ENCODE results near the gene GUCA2A. TPM values are rescaled to one million over a fixed set of nuclear protein-coding genes. Genes with fewer than 3 reads are reported as not detected.

The GUCA2A gene
- polyA plus RNA-seq, 1 of the 3 experiments (the other 2 are of a cell fraction), result not detected

GRCh38 chr1:42137766-42138165 lies 26.8 kb downstream of the GUCA2A start:
- TF ChIP-seq RCOR1 (IDR thresholded peaks at IDR 0.05; ENCODE audit: low read length) (no peak), RAD21 (IDR thresholded peaks at IDR 0.05; ENCODE audit: low read length) (no peak), ELF1 (IDR thresholded peaks at IDR 0.05) (no peak), TCF12 (IDR thresholded peaks at IDR 0.05) (no peak), FOXM1 (IDR thresholded peaks at IDR 0.05; ENCODE audit: low read depth) (no peak), USF2 (IDR thresholded peaks at IDR 0.05; ENCODE audit: borderline replicate concordance, low read depth, low read length) (no peak), TAF1 (IDR thresholded peaks at IDR 0.05; ENCODE audit: borderline replicate concordance, low read depth, low read length) (no peak), FOXJ3 (CRISPR knock-in tag; IDR thresholded peaks at IDR 0.05) (no peak), SMC3 (IDR thresholded peaks at IDR 0.05; ENCODE audit: low read depth, low read length) (no peak), EZH2phosphoT487 (IDR thresholded peaks at IDR 0.05; ENCODE audit: borderline replicate concordance, low read depth) (no peak), RFX5 (IDR thresholded peaks at IDR 0.05; ENCODE audit: low read length) (no peak), NFIC (IDR thresholded peaks at IDR 0.05; ENCODE audit: borderline replicate concordance) (no peak), TEAD4 (IDR thresholded peaks at IDR 0.05; ENCODE audit: borderline replicate concordance, insufficient read depth) (no peak), SIN3A (IDR thresholded peaks at IDR 0.05; ENCODE audit: borderline replicate concordance, low read depth, low read length) (no peak), YY1 (IDR thresholded peaks at IDR 0.05; ENCODE audit: low read depth) (no peak)
- TF ChIP-seq, protein P1, sequence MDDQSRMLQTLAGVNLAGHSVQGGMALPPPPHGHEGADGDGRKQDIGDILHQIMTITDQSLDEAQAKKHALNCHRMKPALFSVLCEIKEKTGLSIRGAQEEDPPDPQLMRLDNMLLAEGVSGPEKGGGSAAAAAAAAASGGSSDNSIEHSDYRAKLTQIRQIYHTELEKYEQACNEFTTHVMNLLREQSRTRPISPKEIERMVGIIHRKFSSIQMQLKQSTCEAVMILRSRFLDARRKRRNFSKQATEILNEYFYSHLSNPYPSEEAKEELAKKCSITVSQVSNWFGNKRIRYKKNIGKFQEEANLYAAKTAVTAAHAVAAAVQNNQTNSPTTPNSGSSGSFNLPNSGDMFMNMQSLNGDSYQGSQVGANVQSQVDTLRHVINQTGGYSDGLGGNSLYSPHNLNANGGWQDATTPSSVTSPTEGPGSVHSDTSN (IDR thresholded peaks at IDR 0.05), result no peak
- TF ChIP-seq, protein P2, sequence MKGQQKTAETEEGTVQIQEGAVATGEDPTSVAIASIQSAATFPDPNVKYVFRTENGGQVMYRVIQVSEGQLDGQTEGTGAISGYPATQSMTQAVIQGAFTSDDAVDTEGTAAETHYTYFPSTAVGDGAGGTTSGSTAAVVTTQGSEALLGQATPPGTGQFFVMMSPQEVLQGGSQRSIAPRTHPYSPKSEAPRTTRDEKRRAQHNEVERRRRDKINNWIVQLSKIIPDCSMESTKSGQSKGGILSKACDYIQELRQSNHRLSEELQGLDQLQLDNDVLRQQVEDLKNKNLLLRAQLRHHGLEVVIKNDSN (IDR thresholded peaks at IDR 0.05; ENCODE audit: borderline replicate concordance, low read depth), result no peak
- Histone ChIP-seq H3K4me1 (ENCODE audit: control insufficient read depth in 1 of 2, insufficient read depth in 2 of 2, low read depth in 1 of 2, low read length in 1 of 2) (no peaks in the 10 kb centered on the region), H3K9me2 (no peaks in the 10 kb centered on the region), H3K36me3 (replicated peaks in 1 of 2; ENCODE audit: control insufficient read depth in 1 of 2, insufficient read depth in 2 of 2, low read length in 1 of 2) (no peaks in the 10 kb centered on the region), H3K27ac (ENCODE audit: low read depth in 2 of 2, low read length in 1 of 2) (no peak overlapping the region), H3K4me2 (no peak overlapping the region), H3K9ac (no peak overlapping the region), H3K79me2 (ENCODE audit: insufficient read depth) (no peaks in the 10 kb centered on the region), H4K20me1 (ENCODE audit: insufficient read depth) (no peaks in the 10 kb centered on the region), H3K9me3 (no peaks in the 10 kb centered on the region), H3F3A (replicated peaks; ENCODE audit: insufficient read depth) (no peaks in the 10 kb centered on the region), H2AFZ (ENCODE audit: low read depth) (no peak overlapping the region), H3K4me3 (ENCODE audit: low read depth in 2 of 2, low read length in 1 of 2) (no peak overlapping the region), H3K27me3 (ENCODE audit: insufficient read depth) (peaks cover 12% of the 10 kb centered on the region; the same call in 1 of the 2 replicates)
- CTCF ChIA-PET, result interaction anchor here (1.2 to 4.3 kb wide), 3 partner anchors 10 to 621 kb away, joined by 4 to 15 read pairs (median 13); no protein-coding TSS in a partner anchor
- WGBS (ENCODE audit: low lambda C conversion rate), result 71% methylated on average over 9 of the region's 10 CpGs
- POLR2A ChIA-PET, result no interaction called here
- no peak for DNase-seq

- Histone ChIP-seq H3K79me2 (ENCODE audit: insufficient read depth) (no peaks in the 10 kb centered on the region), H3K9me3 (no peaks in the 10 kb centered on the region), H3K9me2 (no peaks in the 10 kb centered on the region), H3K4me2 (no peak overlapping the region), H2AFZ (ENCODE audit: low read depth) (no peak overlapping the region), H3K4me3 (ENCODE audit: low read depth in 2 of 2, low read length in 1 of 2) (no peak overlapping the region), H3K4me1 (ENCODE audit: control insufficient read depth in 1 of 2, insufficient read depth in 2 of 2, low read depth in 1 of 2, low read length in 1 of 2) (no peaks in the 10 kb centered on the region), H3K36me3 (replicated peaks in 1 of 2; ENCODE audit: control insufficient read depth in 1 of 2, insufficient read depth in 2 of 2, low read length in 1 of 2) (no peaks in the 10 kb centered on the region), H3K9ac (no peak overlapping the region), H3F3A (replicated peaks; ENCODE audit: insufficient read depth) (no peaks in the 10 kb centered on the region), H3K27ac (ENCODE audit: low read depth in 2 of 2, low read length in 1 of 2) (no peak overlapping the region), H4K20me1 (ENCODE audit: insufficient read depth) (no peaks in the 10 kb centered on the region), H3K27me3 (ENCODE audit: insufficient read depth) (peaks cover 12% of the 10 kb centered on the region; the same call in 1 of the 2 replicates)
- no peak for DNase-seq
- TF ChIP-seq, protein P3, sequence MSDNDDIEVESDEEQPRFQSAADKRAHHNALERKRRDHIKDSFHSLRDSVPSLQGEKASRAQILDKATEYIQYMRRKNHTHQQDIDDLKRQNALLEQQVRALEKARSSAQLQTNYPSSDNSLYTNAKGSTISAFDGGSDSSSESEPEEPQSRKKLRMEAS (IDR thresholded peaks at IDR 0.05; ENCODE audit: low read depth), result no peak
- TF ChIP-seq TCF12 (IDR thresholded peaks at IDR 0.05) (no peak), YY1 (IDR thresholded peaks at IDR 0.05; ENCODE audit: low read depth) (no peak), RCOR1 (IDR thresholded peaks at IDR 0.05; ENCODE audit: low read length) (no peak), MEF2A (IDR thresholded peaks at IDR 0.05; ENCODE audit: borderline replicate concordance, low read depth) (no peak), TEAD4 (IDR thresholded peaks at IDR 0.05; ENCODE audit: borderline replicate concordance, insufficient read depth) (no peak), CHD2 (IDR thresholded peaks at IDR 0.05; ENCODE audit: low read length, partially characterized antibody) (no peak)
- TF ChIP-seq, protein P4, sequence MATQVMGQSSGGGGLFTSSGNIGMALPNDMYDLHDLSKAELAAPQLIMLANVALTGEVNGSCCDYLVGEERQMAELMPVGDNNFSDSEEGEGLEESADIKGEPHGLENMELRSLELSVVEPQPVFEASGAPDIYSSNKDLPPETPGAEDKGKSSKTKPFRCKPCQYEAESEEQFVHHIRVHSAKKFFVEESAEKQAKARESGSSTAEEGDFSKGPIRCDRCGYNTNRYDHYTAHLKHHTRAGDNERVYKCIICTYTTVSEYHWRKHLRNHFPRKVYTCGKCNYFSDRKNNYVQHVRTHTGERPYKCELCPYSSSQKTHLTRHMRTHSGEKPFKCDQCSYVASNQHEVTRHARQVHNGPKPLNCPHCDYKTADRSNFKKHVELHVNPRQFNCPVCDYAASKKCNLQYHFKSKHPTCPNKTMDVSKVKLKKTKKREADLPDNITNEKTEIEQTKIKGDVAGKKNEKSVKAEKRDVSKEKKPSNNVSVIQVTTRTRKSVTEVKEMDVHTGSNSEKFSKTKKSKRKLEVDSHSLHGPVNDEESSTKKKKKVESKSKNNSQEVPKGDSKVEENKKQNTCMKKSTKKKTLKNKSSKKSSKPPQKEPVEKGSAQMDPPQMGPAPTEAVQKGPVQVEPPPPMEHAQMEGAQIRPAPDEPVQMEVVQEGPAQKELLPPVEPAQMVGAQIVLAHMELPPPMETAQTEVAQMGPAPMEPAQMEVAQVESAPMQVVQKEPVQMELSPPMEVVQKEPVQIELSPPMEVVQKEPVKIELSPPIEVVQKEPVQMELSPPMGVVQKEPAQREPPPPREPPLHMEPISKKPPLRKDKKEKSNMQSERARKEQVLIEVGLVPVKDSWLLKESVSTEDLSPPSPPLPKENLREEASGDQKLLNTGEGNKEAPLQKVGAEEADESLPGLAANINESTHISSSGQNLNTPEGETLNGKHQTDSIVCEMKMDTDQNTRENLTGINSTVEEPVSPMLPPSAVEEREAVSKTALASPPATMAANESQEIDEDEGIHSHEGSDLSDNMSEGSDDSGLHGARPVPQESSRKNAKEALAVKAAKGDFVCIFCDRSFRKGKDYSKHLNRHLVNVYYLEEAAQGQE (IDR thresholded peaks at IDR 0.05; ENCODE audit: low read depth, low read length), result no peak
- POLR2A ChIA-PET, result no interaction called here
- CTCF ChIA-PET, result interaction anchor here (0.8 to 4.3 kb wide), 3 partner anchors 11 to 718 kb away, joined by 3 to 15 read pairs (median 3); no protein-coding TSS in a partner anchor
Observed at GRCh38 chr1:42136466-42136865, 28.1 kb downstream of the GUCA2A start.
